ENCODE data around the gene TMEM178A.

Gene TMEM178A

DNA sequence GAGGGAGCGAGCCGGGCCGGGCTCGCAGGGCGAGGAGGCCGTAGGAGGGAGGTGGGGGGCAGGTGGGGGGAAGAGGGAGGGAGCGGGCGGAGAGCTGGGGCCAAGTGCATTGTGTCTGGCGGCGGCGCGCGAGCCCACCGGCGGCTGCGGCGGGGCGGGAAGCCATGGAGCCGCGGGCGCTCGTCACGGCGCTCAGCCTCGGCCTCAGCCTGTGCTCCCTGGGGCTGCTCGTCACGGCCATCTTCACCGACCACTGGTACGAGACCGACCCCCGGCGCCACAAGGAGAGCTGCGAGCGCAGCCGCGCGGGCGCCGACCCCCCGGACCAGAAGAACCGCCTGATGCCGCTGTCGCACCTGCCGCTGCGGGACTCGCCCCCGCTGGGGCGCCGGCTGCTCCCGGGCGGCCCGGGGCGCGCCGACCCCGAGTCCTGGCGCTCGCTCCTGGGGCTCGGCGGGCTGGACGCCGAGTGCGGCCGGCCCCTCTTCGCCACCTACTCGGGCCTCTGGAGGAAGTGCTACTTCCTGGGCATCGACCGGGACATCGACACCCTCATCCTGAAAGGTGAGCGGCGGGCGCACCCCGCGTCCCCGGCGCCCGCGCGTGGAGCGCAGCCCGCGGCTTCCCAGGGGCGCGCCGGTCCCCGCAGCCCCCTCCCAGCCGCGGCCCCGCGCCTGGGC lies at the start of gene TMEM178A:
TMEM178A (plus strand) TSS at position 107 of the 680 bp plus-strand sequence; CDS start at position 165, 58 bp downstream.
- no peak for DNase-seq (ENCODE audit: low read depth)
- H3K4me3 ChIP-seq (ENCODE audit: control insufficient read depth, low read depth, low read length): peak within 1 kb of the TSS; percentile 33
- TF ChIP-seq, protein P1, sequence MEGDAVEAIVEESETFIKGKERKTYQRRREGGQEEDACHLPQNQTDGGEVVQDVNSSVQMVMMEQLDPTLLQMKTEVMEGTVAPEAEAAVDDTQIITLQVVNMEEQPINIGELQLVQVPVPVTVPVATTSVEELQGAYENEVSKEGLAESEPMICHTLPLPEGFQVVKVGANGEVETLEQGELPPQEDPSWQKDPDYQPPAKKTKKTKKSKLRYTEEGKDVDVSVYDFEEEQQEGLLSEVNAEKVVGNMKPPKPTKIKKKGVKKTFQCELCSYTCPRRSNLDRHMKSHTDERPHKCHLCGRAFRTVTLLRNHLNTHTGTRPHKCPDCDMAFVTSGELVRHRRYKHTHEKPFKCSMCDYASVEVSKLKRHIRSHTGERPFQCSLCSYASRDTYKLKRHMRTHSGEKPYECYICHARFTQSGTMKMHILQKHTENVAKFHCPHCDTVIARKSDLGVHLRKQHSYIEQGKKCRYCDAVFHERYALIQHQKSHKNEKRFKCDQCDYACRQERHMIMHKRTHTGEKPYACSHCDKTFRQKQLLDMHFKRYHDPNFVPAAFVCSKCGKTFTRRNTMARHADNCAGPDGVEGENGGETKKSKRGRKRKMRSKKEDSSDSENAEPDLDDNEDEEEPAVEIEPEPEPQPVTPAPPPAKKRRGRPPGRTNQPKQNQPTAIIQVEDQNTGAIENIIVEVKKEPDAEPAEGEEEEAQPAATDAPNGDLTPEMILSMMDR (IDR thresholded peaks at IDR 0.05; ENCODE audit: control insufficient read depth, insufficient read depth, low read depth, low read length, missing control alignments): no peak

DNA sequence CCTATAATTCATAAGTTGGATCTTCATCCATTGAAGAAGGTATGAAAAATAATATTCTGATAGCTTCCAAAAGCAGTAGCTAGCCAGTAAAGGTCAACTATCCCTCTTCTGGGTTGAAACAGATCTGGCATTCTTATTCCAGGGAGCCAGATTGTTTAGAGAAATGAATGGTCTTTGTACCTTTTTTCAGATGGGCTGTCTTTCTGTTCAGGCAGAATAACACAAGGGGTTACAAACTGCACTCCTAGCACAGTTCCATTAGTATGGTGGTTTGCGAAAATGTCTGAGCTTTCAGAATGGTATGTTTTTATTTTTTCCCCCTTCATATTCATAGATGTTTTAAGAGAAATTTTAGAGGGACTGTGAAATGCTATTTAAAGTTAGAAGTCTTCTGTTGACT lies 47.5 kb upstream of the TMEM178A start:
- TF ChIP-seq, protein P1 (IDR thresholded peaks at IDR 0.05; ENCODE audit: control insufficient read depth, insufficient read depth, low read depth, low read length, missing control alignments): no peak
- no peak overlapping the region for H3K4me3 ChIP-seq (ENCODE audit: control insufficient read depth, low read depth, low read length)
- DNase-seq (ENCODE audit: low read depth): no peak

DNA sequence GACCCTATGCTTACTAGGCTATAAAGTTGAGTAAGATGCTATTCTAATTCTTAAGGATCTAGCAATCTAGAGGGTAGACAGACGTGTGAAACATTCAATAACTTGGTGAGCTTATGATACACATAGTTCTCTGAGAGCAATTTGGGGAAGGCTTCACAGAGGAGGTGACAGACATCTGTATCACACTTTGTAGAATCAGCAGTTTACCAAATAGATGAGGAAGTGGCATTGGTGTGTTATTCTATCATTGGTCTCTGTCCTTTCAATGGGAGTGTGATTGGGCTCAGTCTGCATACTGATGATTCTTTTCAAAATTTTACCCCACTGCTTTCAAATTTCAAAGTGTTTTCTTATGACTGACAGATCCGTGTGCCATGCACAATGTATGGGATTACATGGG lies 47.0 kb upstream of the TMEM178A start:
- TF ChIP-seq, protein P1 (IDR thresholded peaks at IDR 0.05; ENCODE audit: control insufficient read depth, insufficient read depth, low read depth, low read length, missing control alignments): no peak
- H3K4me3 ChIP-seq (ENCODE audit: control insufficient read depth, low read depth, low read length): no peak overlapping the region
- DNase-seq (ENCODE audit: low read depth): no peak

DNA sequence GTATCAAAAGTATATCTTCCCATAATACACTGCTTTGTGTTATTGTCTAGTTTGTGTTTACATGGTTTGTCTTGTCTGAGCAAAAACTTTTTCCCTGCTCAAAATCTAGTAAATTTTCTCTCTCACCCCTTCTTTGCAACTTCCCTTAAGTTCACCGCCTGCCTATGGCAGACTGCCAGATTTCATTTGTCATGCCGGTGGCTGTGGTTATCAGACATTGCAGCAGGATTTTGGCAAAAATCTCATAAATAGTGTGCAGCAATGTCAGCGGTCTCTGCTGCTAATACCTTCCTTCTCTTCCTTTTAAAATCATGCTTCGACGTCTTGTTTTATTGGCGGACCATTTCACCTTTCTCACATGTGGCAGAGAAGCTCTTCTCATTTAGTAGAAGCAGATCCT lies 45.6 kb upstream of the TMEM178A start:
- TF ChIP-seq, protein P1 (IDR thresholded peaks at IDR 0.05; ENCODE audit: control insufficient read depth, insufficient read depth, low read depth, low read length, missing control alignments): no peak
- peak; percentile 82 for DNase-seq (ENCODE audit: low read depth)
- H3K4me3 ChIP-seq (ENCODE audit: control insufficient read depth, low read depth, low read length): no peak overlapping the region

DNA sequence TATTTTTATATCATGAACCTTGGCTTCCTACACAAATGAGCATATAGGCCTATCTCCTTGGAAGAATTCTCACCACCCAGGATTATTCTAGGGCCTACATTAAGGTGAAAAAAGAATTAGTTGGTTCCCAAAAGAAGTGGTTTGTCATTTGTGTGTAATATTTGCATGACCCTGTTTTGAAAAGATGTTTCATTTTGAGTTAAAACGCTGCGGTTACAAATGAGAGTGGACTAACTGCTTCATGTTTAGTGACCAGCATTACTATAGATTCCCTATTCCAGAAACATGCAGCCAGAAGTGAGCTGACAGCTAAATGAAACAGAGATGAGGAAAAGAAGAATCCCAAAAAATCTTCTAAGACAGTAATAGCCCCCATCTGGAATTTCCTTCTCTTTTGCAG lies 44.1 kb upstream of the TMEM178A start:
- DNase-seq (ENCODE audit: low read depth): no peak
- TF ChIP-seq, protein P1 (IDR thresholded peaks at IDR 0.05; ENCODE audit: control insufficient read depth, insufficient read depth, low read depth, low read length, missing control alignments): no peak

DNA sequence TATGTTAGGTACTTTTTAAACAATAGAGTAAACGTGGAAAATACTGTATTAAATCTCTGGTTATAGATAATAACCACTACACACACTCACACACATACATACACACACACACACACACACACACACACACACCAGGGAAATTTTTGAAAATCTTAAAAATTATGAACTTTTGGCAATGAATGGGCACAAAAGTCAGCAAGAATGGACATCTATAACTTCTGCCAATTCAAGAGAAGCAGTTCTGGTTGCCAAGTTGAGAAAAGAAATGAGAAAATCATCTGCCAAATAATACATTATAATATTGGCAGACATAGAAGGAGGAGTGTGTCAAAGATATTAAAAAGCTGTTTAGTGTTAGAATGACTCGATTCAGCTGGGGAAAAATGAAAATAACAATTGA lies 42.9 kb upstream of the TMEM178A start:
- H3K4me3 ChIP-seq (ENCODE audit: control insufficient read depth, low read depth, low read length): no peak overlapping the region
- TF ChIP-seq, protein P1 (IDR thresholded peaks at IDR 0.05; ENCODE audit: control insufficient read depth, insufficient read depth, low read depth, low read length, missing control alignments): no peak
- DNase-seq (ENCODE audit: low read depth): no peak

More for the DNA sequence above, 44.1 kb upstream of the TMEM178A start:
- no peak overlapping the region for H3K4me3 ChIP-seq (ENCODE audit: control insufficient read depth, low read depth, low read length)
